ENCODE results near the gene LRCOL1.

LRCOL1 gene

DNA sequence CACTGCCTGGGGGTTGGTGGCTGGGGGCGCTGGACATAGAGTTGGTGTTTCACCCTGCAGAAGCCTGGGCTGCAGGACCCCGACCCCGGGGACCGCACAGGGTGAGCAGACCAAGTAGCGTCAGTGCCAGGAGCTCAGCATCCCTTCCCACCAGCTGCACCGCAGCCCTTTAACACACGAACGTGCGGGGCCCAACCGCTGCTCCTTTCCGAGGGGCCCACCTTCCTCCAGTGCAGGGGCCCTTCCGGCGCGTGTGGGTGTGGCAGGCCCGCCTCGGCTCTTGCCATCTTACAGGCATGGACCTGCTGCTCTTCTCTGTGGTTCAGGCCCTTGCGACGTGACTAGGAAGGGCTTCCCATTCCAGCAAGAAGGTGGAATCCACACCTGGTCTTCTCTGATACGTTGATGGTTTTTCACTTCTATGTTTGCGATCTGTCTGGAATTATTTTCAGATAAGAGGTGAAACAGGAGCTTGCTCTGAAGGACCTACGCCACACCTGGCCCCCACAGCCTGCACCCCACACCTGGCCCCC, 47.8 kb downstream of the LRCOL1 start:
- no peak for DNase-seq (ENCODE audit: low read depth)

DNA sequence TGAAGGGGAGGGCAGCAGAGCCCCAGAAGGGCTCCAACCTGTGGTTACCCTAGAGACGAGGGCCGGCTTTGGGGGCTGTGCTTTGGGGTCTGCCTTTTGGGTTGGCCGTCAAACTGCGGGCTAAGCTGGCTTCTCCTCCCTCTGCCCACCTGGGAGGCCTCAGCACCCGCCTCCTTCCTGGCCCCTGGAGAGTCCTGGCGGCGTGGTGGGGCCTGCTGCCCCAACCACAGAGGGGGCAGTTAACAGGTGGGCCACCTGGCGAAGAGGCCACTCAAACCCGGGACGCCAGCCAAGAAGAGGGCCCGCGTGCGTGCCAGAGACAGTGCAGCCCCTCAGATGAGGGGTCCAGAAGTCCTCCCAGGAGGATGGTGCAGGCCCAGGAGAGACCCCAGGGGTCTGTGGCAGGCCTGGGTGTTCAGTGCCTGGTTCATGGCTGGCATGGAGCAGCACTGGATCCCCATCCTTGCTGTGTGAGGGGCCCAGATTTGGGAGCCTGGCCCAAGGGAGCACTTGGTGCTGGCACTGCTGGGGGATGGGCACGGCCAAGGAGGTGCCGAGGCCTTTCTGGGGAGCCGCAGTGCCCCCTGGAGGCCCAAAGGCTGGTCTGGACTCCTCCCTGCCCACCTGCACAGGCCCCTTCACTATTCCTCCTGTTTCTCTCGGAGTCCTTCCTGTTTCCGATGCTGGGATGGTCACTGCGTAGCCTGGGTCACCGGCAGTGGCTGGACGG, 48.8 kb downstream of the LRCOL1 start:
- no peak for DNase-seq (ENCODE audit: low read depth)

DNA sequence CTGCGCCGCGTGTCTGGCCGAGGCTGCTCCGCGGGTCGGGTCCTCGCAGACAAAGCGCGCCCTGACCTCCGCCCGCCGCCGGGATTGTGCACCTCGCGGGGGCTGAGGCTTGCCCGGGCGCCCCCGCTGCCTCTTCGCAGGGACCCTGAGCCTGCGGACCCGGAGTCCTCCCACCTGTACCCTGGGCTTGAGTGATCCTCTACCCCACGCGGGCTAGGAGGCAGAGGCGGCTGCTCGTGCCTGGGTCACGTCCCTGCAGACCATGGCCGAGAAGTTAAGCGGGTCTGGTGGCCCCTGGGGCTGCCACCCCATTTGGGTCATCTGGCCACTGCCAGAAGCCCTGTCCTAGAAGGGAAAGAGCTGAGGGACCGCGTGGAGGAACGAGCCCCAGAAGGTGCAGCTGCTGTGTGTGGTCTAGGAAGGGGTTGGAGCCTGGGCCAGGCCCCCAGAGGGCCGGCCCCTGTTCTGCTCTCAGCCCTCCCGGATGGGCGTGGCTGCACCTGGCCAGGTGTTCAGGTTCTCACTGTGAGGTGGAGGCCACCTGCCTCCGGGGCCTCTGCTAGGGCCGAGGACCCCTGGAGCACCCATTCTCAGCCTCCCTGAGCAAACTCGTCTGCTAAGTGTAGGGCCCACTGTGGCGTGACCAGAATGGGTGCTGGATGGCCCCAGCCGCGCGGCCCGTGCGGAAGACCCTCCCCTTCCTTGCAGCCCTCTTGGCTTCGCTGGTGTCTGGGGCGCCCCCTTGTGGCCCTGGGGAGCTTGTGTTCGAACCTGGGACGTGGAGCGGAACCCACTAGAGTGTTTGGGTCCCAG, 49.6 kb downstream of the LRCOL1 start:
- peak; percentile 67 for DNase-seq (ENCODE audit: low read depth)

GRCh38 chr12:132560364-132560613, 50.1 kb downstream of the LRCOL1 start:
- DNase-seq (ENCODE audit: low read depth), result no peak

DNA sequence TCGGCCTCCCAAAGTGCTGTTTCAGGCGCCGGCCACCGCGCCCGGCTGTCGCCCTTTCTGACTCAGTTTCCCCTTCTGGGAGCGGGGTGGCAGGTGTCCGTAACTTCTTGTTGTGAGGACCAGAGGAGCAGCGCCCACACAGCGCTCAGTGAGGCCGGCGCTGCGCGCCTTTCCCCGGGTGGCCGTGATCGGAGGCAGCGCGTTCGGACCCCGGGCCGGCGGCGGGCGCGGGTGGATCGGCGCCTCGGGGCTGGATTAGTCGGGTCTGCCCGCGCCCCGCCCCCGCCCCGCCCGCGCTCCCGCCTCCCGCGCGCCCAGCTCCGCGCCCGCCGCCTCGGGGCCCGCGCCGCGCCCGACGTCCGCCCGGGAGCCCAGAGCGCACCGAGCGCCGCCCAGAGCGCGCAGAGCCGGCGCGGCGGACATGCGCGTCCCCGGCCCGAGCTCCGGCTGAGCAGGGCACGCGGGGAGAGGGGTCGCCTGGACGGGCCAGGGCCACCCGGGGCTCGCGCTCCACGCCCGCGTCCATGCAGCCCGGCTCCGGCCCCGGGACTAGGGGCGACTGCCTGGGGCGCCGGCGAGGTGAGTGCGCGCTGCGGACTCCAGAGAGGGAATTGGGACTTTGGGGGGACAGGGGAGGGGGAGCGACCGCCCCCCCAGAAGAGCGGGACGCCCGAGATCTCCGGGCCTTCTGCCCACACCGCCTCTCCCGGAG, 50.6 kb downstream of the LRCOL1 start:
- DNase-seq (ENCODE audit: low read depth), result no peak

- no peak for DNase-seq (ENCODE audit: low read depth)
Measured at GRCh38 chr12:132558861-132559623, 51.3 kb downstream of the LRCOL1 start.

DNA sequence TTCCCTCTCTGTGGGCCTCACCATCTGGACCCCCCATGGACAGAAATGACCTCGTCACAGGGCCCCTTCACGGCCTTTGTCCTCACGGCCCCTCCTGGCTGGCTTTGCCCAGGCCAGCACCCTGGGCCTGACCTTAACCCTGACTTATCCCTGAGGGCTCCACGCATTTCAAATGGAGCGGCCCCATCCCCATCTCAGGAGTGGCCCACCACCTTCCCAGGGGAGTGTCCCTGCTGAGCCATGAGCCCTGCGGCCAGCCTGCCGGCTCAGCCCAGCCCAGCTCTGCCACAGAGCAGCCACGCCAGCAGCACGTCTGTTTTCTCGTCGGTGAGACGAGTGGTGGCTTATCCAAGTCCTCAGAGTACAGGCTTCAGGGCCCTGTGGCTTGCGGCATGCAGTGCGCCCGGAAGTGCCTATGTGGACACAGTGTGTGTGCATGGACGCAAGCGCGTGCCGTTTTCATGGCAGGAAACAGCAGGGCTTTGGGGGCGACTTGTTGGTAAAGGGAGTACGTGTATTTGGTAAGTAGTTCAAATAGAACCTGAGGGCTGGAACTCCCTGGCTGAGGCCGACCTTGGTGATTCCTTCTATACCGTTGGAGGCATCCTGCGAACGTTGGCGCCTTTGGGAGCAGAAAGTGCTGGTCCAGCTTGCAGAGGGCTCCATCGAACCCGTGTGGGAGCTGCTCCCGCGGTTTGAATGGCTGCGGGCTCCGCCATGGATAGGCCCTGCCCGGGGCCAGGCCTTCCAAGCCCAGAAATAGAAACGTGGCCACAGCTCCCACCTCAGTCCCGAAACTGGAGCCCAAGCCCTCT, 52.1 kb downstream of the LRCOL1 start:
- DNase-seq (ENCODE audit: low read depth), result no peak

DNA sequence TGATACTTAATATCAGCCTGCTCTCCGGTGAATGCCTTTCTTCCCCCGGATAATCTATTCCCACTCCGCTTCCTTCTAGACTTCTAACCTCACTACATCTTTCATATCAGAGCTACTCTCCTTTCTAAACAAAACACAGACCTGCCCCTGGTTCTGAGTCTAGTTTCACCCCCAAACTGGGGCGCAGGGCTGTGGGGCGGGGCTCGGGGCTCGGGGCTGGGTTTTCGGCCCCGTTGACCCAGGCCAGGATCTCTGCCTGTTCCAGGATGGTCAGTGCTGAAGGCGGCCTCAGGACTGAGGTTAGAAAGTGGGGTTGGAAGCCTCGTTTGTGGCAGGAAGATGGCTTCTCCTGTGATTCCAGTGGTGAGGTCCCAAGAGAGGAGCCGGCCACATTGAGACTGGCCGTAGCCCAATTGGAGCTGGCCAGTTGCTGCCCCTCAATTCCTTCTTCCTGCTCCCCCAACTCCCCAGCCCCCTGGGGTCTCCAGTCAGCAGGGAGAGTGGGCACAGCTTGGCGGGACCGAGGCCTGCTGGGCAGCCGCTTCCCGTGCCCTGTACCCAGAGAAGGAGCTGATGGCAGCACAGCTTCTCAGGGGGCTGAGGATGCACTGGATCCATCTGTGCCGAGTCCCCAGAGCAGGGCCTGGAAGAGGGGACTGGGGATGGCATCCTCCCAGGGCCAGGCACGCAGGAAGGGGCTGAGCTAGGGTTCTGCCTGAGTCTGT, 52.9 kb downstream of the LRCOL1 start:
- DNase-seq (ENCODE audit: low read depth), result no peak

GRCh38 chr12:132556801-132557200, 53.6 kb downstream of the LRCOL1 start:
- DNase-seq (ENCODE audit: low read depth), result no peak

DNA sequence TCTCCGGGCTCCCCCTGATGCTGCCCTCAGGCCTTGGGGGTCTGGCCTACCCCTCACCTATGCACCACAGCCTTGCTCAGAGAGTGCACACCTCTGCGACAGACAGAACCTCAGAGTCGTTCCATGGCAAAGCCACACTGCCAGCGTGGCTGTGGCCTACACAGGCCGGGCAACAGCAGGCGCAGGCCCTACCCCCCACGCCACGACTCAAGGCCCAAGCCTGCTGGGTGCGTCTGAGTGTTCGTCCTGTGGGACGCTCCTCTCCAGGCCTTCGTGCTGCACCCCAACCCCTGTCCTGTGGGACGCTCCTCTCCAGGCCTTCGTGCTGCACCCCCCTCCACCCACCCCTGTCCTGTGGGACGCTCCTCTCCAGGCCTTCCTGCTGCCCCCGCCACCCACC, 54.2 kb downstream of the LRCOL1 start:
- no peak for DNase-seq (ENCODE audit: low read depth)

DNA sequence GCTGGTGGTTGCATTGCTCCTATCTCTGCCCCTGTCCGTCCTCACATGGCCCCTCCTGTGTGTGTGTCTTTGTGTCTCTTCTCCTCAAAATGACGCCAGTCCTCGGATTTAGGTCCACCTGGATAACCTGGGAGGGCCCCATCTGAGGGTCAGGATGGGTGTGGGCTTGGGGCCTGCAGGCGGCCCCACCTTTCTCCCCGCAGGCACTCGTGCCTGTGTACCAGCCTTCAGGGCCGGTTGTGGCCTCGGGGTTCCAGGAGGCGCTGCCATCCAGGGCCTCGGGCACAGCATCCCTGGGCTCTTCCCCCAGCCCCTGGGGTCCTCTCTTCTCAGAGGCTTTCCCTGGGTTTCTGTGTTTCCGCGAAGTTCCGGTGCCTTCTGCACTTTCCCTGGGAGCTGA, 54.7 kb downstream of the LRCOL1 start:
- no peak for DNase-seq (ENCODE audit: low read depth)

- DNase-seq (ENCODE audit: low read depth), result no peak
Measured at GRCh38 chr12:132554845-132555630, 55.3 kb downstream of the LRCOL1 start.

All from activated T-cell treated with anti-CD3 and anti-CD28 coated beads for 1 hour (primary cell).